ENCODE results near the gene NSD1. TPM values are rescaled to one million over a fixed set of nuclear protein-coding genes. Genes with fewer than 3 reads are reported as not detected.
"Not testable (repeated sequence)": the region's sequence is repeated elsewhere in the genome, so short reads cannot be mapped to it uniquely, and the experiment has no call there.

The NSD1 gene
- total RNA-seq, 2 donors from 2014 or later: 150 to 190 TPM

GRCh38 chr5:177253252-177253651, 119.7 kb downstream of the NSD1 start:
- no peak for TF ChIP-seq CTCF (conservative IDR thresholded peaks at IDR 0.05)
- no peaks in the 10 kb centered on the region for H3K27me3 Mint-ChIP-seq (ENCODE audit: insufficient read depth)
- no peak overlapping the region for H3K27ac ChIP-seq (ENCODE audit: low read depth, low read length)

DNA sequence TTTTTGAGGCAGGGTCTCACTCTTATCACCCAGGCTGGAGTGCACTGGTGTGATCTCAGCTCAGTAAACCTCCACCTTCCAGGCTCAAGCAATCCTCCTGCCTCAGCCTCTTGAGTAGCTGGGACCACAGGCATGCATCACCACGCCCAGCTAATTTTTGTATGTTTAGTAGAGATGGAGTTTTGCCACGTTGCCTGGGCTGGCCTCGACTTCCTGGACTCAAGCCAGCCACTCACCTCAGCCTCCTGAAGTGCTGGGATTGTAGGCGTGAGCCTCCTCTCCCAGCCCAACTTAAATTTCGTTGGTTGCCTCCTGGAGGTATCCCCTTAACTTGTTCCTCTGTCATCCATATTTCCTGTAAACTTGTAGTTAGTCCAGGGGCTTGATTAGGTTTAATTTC, 122.7 kb downstream of the NSD1 start:
- Histone ChIP-seq H3K36me3 (ENCODE audit: control insufficient read depth, insufficient read depth, low read length) (peaks cover 93% of the 10 kb centered on the region), H3K4me3 (ENCODE audit: low read length) (no peak overlapping the region), H3K9ac (ENCODE audit: extremely low read depth, low read length, poor library complexity, severe bottlenecking) (no peak overlapping the region), H3K9me3 (ENCODE audit: control insufficient read depth, low read length) (no peaks in the 10 kb centered on the region), H3K27me3 (ENCODE audit: control insufficient read depth, insufficient read depth, low read length, poor library complexity, severe bottlenecking) (no peaks in the 10 kb centered on the region), H3K4me1 (ENCODE audit: control insufficient read depth, insufficient read depth, low read length) (no peaks in the 10 kb centered on the region), H3K27ac (ENCODE audit: low read depth, low read length) (no peak overlapping the region)
- no peak overlapping the region for H3K4me3 Mint-ChIP-seq
- H3K27me3 Mint-ChIP-seq (ENCODE audit: insufficient read depth): no peaks in the 10 kb centered on the region
- no peaks in the 10 kb centered on the region for H3K9me3 Mint-ChIP-seq
- H3K27ac Mint-ChIP-seq: peak overlapping the region; percentile 10
- no peaks in the 10 kb centered on the region for H3K4me1 Mint-ChIP-seq
- WGBS, 2 experiments (ENCODE audit: insufficient coverage in 1 of 2, insufficient read length in 1 of 2): 92 to 94% methylated on average over 3 to 5 of the region's 5 CpGs
- TF ChIP-seq CTCF (conservative IDR thresholded peaks at IDR 0.05): no peak
- peaks cover 84% of the 10 kb centered on the region for H3K36me3 Mint-ChIP-seq (ENCODE audit: low read depth)
- DNase-seq: no peak

More at GRCh38 chr5:177253252-177253651, 119.7 kb downstream of the NSD1 start:
- Histone ChIP-seq H3K9me3 (ENCODE audit: control insufficient read depth, low read length) (no peaks in the 10 kb centered on the region), H3K9ac (ENCODE audit: extremely low read depth, low read length, poor library complexity, severe bottlenecking) (no peak overlapping the region), H3K27me3 (ENCODE audit: control insufficient read depth, insufficient read depth, low read length, poor library complexity, severe bottlenecking) (no peaks in the 10 kb centered on the region), H3K36me3 (ENCODE audit: control insufficient read depth, insufficient read depth, low read length) (peaks cover 92% of the 10 kb centered on the region), H3K4me3 (ENCODE audit: low read length) (no peak overlapping the region), H3K4me1 (ENCODE audit: control insufficient read depth, insufficient read depth, low read length) (no peaks in the 10 kb centered on the region)
- no peaks in the 10 kb centered on the region for H3K4me1 Mint-ChIP-seq
- no peak for DNase-seq
- H3K27ac Mint-ChIP-seq: no peak overlapping the region
- 90% methylated on average over 1 of the region's 1 CpG; no CpG with 5 or more reads in 1 of the 2 experiments for WGBS, 2 experiments (ENCODE audit: insufficient coverage in 1 of 2, insufficient read length in 1 of 2)
- peaks cover 78% of the 10 kb centered on the region for H3K36me3 Mint-ChIP-seq (ENCODE audit: low read depth)
- no peak overlapping the region for H3K4me3 Mint-ChIP-seq
- H3K9me3 Mint-ChIP-seq: no peaks in the 10 kb centered on the region

DNA sequence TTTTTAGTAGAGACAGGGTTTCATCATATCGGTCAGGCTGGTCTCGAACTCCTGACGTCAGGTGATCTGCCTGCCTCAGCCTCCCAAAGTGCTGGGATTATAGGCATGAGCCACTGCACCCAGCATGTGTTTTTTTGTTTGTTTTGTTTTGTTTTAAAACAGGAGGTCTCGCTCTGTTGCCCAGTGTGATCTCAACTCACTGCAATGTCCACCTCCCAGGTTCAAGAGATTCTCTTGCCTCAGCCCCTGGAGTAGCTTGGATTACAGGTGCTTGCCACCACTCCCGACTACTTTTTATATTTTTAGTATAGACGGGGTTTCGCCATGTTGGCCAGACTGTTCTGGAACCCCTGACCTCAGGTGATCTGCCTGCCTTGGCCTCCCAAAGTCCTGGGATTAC, 125.1 kb downstream of the NSD1 start:
- not testable (repeated sequence) for H3K27me3 ChIP-seq (ENCODE audit: control insufficient read depth, insufficient read depth, low read length, poor library complexity, severe bottlenecking); H3K4me1 ChIP-seq (ENCODE audit: control insufficient read depth, insufficient read depth, low read length); H3K27ac ChIP-seq (ENCODE audit: low read depth, low read length); H3K9ac ChIP-seq (ENCODE audit: extremely low read depth, low read length, poor library complexity, severe bottlenecking); H3K4me3 Mint-ChIP-seq; H3K4me1 Mint-ChIP-seq; H3K4me3 ChIP-seq (ENCODE audit: low read length); H3K27ac Mint-ChIP-seq; H3K9me3 Mint-ChIP-seq; H3K9me3 ChIP-seq (ENCODE audit: control insufficient read depth, low read length); H3K27me3 Mint-ChIP-seq (ENCODE audit: insufficient read depth); DNase-seq
- 94 to 96% methylated on average over 7 of the region's 7 CpGs for WGBS, 2 experiments (ENCODE audit: insufficient coverage in 1 of 2, insufficient read length in 1 of 2)
- peaks cover 83% of the 10 kb centered on the region for H3K36me3 Mint-ChIP-seq (ENCODE audit: low read depth)
- peaks cover 94% of the 10 kb centered on the region for H3K36me3 ChIP-seq (ENCODE audit: control insufficient read depth, insufficient read depth, low read length)

GRCh38 chr5:177260961-177261360, 127.4 kb downstream of the NSD1 start:
- no peak overlapping the region for H3K27ac Mint-ChIP-seq
- no peaks in the 10 kb centered on the region for H3K27me3 Mint-ChIP-seq (ENCODE audit: insufficient read depth)
- no peak overlapping the region for H3K4me3 ChIP-seq (ENCODE audit: low read length)
- no peak overlapping the region for H3K9ac ChIP-seq (ENCODE audit: extremely low read depth, low read length, poor library complexity, severe bottlenecking)
- peaks cover 95% of the 10 kb centered on the region for H3K36me3 ChIP-seq (ENCODE audit: control insufficient read depth, insufficient read depth, low read length)
- no peak for TF ChIP-seq CTCF (conservative IDR thresholded peaks at IDR 0.05)
- no peak overlapping the region for H3K4me3 Mint-ChIP-seq
- DNase-seq: no peak
- no peaks in the 10 kb centered on the region for H3K4me1 ChIP-seq (ENCODE audit: control insufficient read depth, insufficient read depth, low read length)
- H3K9me3 ChIP-seq (ENCODE audit: control insufficient read depth, low read length): no peaks in the 10 kb centered on the region
- H3K27ac ChIP-seq (ENCODE audit: low read depth, low read length): no peak overlapping the region
- no peaks in the 10 kb centered on the region for H3K27me3 ChIP-seq (ENCODE audit: control insufficient read depth, insufficient read depth, low read length, poor library complexity, severe bottlenecking)
- 98 to 100% methylated on average over 2 to 5 of the region's 7 CpGs for WGBS, 2 experiments (ENCODE audit: insufficient coverage in 1 of 2, insufficient read length in 1 of 2)
- H3K9me3 Mint-ChIP-seq: no peaks in the 10 kb centered on the region
- H3K4me1 Mint-ChIP-seq: no peaks in the 10 kb centered on the region
- H3K36me3 Mint-ChIP-seq (ENCODE audit: low read depth): peaks cover 85% of the 10 kb centered on the region
